Neural cell (in vitro differentiated cells): ENCODE data around the gene PSRC1.

Experiments used
- TAF1 ChIP-seq: IDR thresholded peaks from 2 replicates; pipeline ENCODE4 v1.6.1; 2012; ENCODE audit warnings: low read depth
- TF ChIP-seq, protein P1 (sequence below): fragments of 450-650 bp; IDR thresholded peaks from 2 replicates; pipeline ENCODE4 v1.5.1; 2014; ENCODE audit warnings: antibody characterized with exemption, mild to moderate bottlenecking, moderate library complexity; ENCODE audit not compliant: poor library complexity, severe bottlenecking

DNA sequence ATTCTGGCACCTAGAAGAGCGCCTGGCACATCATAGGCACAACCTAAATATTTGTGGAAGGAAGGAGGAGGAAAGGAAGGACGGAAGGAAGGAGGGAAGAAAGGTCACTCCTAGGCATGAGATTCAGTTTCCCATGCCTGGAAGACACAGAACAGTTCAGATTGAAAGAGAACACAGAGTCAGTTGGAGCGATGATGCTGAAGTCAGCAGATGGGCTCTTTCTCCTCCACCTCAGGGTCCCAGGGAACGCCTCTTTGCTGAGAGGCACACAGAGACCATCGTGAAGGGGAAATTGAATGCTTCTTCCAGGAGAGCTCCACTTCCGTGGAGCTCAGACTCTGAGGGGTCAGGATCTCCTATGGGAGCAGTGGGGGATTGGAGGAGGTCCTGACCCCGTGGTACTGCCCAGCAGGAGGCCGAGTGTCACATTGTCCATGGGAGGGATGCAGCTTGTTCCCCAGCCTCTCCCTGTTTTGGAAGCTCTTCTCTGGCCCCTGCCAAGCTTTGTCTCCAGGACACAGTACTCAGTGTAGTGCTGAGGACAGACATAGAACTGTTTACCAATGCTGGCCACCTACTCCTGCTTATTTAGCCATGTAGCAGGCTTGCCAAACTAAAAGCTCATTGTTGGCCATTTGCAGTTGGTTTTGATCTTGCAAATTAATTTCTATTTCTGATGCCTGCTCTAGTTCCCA, 21.4 kb upstream of the PSRC1 start:
- TF ChIP-seq, protein P1, sequence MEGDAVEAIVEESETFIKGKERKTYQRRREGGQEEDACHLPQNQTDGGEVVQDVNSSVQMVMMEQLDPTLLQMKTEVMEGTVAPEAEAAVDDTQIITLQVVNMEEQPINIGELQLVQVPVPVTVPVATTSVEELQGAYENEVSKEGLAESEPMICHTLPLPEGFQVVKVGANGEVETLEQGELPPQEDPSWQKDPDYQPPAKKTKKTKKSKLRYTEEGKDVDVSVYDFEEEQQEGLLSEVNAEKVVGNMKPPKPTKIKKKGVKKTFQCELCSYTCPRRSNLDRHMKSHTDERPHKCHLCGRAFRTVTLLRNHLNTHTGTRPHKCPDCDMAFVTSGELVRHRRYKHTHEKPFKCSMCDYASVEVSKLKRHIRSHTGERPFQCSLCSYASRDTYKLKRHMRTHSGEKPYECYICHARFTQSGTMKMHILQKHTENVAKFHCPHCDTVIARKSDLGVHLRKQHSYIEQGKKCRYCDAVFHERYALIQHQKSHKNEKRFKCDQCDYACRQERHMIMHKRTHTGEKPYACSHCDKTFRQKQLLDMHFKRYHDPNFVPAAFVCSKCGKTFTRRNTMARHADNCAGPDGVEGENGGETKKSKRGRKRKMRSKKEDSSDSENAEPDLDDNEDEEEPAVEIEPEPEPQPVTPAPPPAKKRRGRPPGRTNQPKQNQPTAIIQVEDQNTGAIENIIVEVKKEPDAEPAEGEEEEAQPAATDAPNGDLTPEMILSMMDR = no peak
- no peak for TF ChIP-seq TAF1
